Measurements from ENCODE around the gene BMS1. TPM values are rescaled to one million over a fixed set of nuclear protein-coding genes. Genes with fewer than 3 reads are reported as not detected.

Gene BMS1
- total and polyA plus RNA-seq, 2 of the 8 experiments (the other 6 are each of a cell fraction or from before 2014, with no cell fraction given) = 3.7 to 34.6 TPM

DNA sequence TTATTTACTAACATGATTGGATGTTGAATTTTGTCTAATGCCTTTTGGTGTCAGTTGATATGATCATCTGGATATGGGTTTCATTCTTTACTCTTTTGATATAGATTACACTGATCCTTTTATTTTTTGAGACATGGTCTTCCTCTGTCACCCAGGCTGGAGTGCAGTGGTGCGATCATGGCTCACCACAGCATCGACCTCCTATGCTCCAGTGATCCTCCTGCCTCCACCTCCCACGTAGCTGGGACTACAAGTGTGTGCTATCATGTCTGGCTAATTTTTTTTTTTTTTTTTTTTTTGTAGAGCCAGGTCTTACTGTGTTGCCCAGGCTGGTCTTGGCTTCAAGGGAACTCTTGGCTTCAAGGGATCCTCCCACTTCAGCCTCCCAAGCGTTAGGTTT is 27.1 kb downstream of the BMS1 start:
- Histone ChIP-seq H3K14ac (ENCODE audit: insufficient read length) (no peak overlapping the region), H3K4ac (replicated peaks; ENCODE audit: insufficient read length, low read depth, low read length) (no peak overlapping the region), H3K9me3 (ENCODE audit: insufficient read depth in 2 of 2, low read depth in 1 of 2, low read length in 1 of 2) (no peaks in the 10 kb centered on the region), H4K5ac (ENCODE audit: insufficient read length, low read depth, low read length) (no peak overlapping the region), H3K4me1 (replicated peaks in 1 of 4; ENCODE audit: control insufficient read depth in 3 of 4, insufficient read depth in 4 of 4, low read length in 3 of 4) (peaks cover 0 to 5% (median 3%) of the 10 kb centered on the region in 4 experiments; a peak in 5 of 7 replicates), H2BK120ac (replicated peaks; ENCODE audit: low read depth, low read length) (no peak overlapping the region), H3K79me1 (ENCODE audit: low read depth, low read length) (peaks cover 3% of the 10 kb centered on the region; the same call in 1 of the 2 replicates), H3K23me2 (ENCODE audit: low read depth, low read length) (0 out of 2 replicates have a peak, but pooled peaks cover 1% of the 10 kb centered on the region), H3K4me2 (ENCODE audit: insufficient read depth in 1 of 2, low read depth in 2 of 2, low read length in 2 of 2) (no peak overlapping the region), H3K23ac (ENCODE audit: insufficient read length) (no peak overlapping the region), H2BK5ac (ENCODE audit: low read depth, low read length) (no peak overlapping the region), H3K18ac (ENCODE audit: extremely low read depth, low read length) (no peak overlapping the region), H3K36me3 (ENCODE audit: control insufficient read depth in 2 of 4, insufficient read depth in 4 of 4, low read length in 3 of 4) (peaks cover 0 to 18% (median 8%) of the 10 kb centered on the region in 4 experiments; a peak in 5 of 8 replicates), H2BK15ac (ENCODE audit: low read length) (no peak overlapping the region), H4K20me1 (replicated peaks in 1 of 2; ENCODE audit: control insufficient read depth in 1 of 2, insufficient read depth in 2 of 2, low read length in 2 of 2) (no peaks in the 10 kb centered on the region), H2BK12ac (ENCODE audit: low read depth, low read length) (no peak overlapping the region), H3K27ac (ENCODE audit: low read depth, low read length) (no peak overlapping the region), H3K79me2 (ENCODE audit: control insufficient read depth in 1 of 2, insufficient read depth in 2 of 2, low read length in 2 of 2) (peaks cover 0 to 34% of the 10 kb centered on the region in 2 experiments; a peak in 2 of 4 replicates), H3K4me3 (ENCODE audit: extremely low read depth in 1 of 4, insufficient read depth in 2 of 4, low read depth in 3 of 4, low read length in 4 of 4) (no peak overlapping the region), H3K9ac (replicated peaks in 1 of 4; ENCODE audit: extremely low read depth in 1 of 4, low read depth in 3 of 4, low read length in 3 of 4) (no peak overlapping the region), H4K8ac (ENCODE audit: extremely low read depth, insufficient read depth, low read length) (no peak overlapping the region), H2AFZ (ENCODE audit: low read length) (no peak overlapping the region), H2BK20ac (ENCODE audit: low read length) (no peak overlapping the region), H3K56ac (replicated peaks; ENCODE audit: insufficient read length, low read depth, low read length) (no peak overlapping the region), H3K27me3 (replicated peaks in 1 of 4; ENCODE audit: control insufficient read depth in 3 of 4, extremely low read depth in 1 of 4, insufficient read depth in 3 of 4, low read length in 3 of 4) (no peaks in the 10 kb centered on the region), H4K91ac (replicated peaks; ENCODE audit: insufficient read length, low read length) (no peak overlapping the region), H2AK5ac (ENCODE audit: low read depth, low read length) (no peak overlapping the region)
- POLR2A ChIA-PET (ENCODE audit: partially characterized antibody) = no interaction called here
- WGBS, 2 experiments (ENCODE audit: extremely low coverage in 1 of 2, insufficient coverage in 1 of 2, insufficient read length in 1 of 2, insufficient replicate concordance in 2 of 2, low coverage in 1 of 2, low lambda C conversion rate in 2 of 2, missing lambda C conversion rate in 1 of 2) = 94% methylated on average over 4 of the region's 4 CpGs; no CpG with 5 or more reads in 1 of the 2 experiments
- CTCF ChIA-PET (ENCODE audit: partially characterized antibody) = no interaction called here
- no peak for DNase-seq (ENCODE audit: low read depth in 1 of 2, low spot score in 2 of 2)
- no peak for TF ChIP-seq NANOG (IDR thresholded peaks at IDR 0.05; ENCODE audit: insufficient read depth, low read depth, low read length, poor library complexity, severe bottlenecking)
- TF ChIP-seq YY1 (IDR thresholded peaks at IDR 0.05; ENCODE audit: low read depth, low read length) = no peak
- TF ChIP-seq RNF2 (IDR thresholded peaks at IDR 0.05; ENCODE audit: borderline replicate concordance, low read depth, low read length, missing control alignments, poor library complexity, severe bottlenecking) = no peak
- no peak for TF ChIP-seq GTF2F1 (IDR thresholded peaks at IDR 0.05; ENCODE audit: borderline replicate concordance, low read depth, low read length)
- no peak for TF ChIP-seq SIX5 (IDR thresholded peaks at IDR 0.05; ENCODE audit: low read depth, low read length)
- no peak for TF ChIP-seq EP300 (IDR thresholded peaks at IDR 0.05; ENCODE audit: borderline replicate concordance in 1 of 2, low read depth in 2 of 2, low read length in 2 of 2)
- no peak for TF ChIP-seq TEAD4 (IDR thresholded peaks at IDR 0.05; ENCODE audit: low read depth, low read length)
- TF ChIP-seq BRCA1 (IDR thresholded peaks at IDR 0.05; ENCODE audit: low read depth, low read length) = no peak
- FAIRE-seq = no peak
